Smooth muscle cell (in vitro differentiated cells): ENCODE measurements around the gene CENPW. TPM values are rescaled to one million over a fixed set of nuclear protein-coding genes. Genes with fewer than 3 reads are reported as not detected.

ENCODE experiments used
- DNase-seq: peaks from one replicate; lab custom pipeline; 2025; ENCODE audit not compliant: unreplicated experiment; lab: John Stamatoyannopoulos, UW
- H2AFZ ChIP-seq: fragments of 200-600 bp; sonication (generic); 2 replicates; pipeline ENCODE4 v1.6.0; 2016; ENCODE audit warnings: antibody characterized with exemption, low read depth, mild to moderate bottlenecking
- H3F3A ChIP-seq: fragments of 200-600 bp; sonication (generic); 2 replicates; pipeline ENCODE4 v1.6.0; 2017; ENCODE audit warnings: antibody characterized with exemption, low read depth
- H3K27ac ChIP-seq: fragments of 200-600 bp; sonication (generic); 2 replicates; pipeline ENCODE4 v1.5.1; 2016; ENCODE audit warnings: low read depth, mild to moderate bottlenecking
- H3K27me3 ChIP-seq: fragments of 200-600 bp; sonication (generic); 2 replicates; pipeline ENCODE4 v1.6.1; 2016; ENCODE audit warnings: low read depth, mild to moderate bottlenecking
- H3K36me3 ChIP-seq: fragments of 200-600 bp; sonication (generic); 2 replicates; pipeline ENCODE4 v1.5.1; 2016; ENCODE audit warnings: low read depth
- H3K4me1 ChIP-seq: fragments of 200-600 bp; sonication (generic); 2 replicates; pipeline ENCODE4 v1.5.1; 2016; ENCODE audit warnings: low read depth
- H3K4me2 ChIP-seq: fragments of 200-600 bp; sonication (generic); 2 replicates; pipeline ENCODE4 v1.6.0; 2016; ENCODE audit warnings: mild to moderate bottlenecking
- H3K4me3 ChIP-seq: fragments of 200-600 bp; sonication (generic); 2 replicates; pipeline ENCODE4 v1.5.1; 2016; ENCODE audit warnings: mild to moderate bottlenecking
- H3K79me2 ChIP-seq: fragments of 200-600 bp; sonication (generic); 2 replicates; pipeline ENCODE4 v1.6.0; 2016; ENCODE audit warnings: low read depth, mild to moderate bottlenecking
- H3K9ac ChIP-seq: fragments of 200-600 bp; sonication (generic); 2 replicates; pipeline ENCODE4 v1.6.0; 2016; ENCODE audit warnings: low read depth
- H3K9me3 ChIP-seq: fragments of 200-600 bp; sonication (generic); replicated peaks from 2 replicates; pipeline ENCODE4 v1.5.1; 2016; ENCODE audit warnings: low read depth
- H4K20me1 ChIP-seq: fragments of 200-600 bp; sonication (generic); 2 replicates; pipeline ENCODE4 v1.6.0; 2016; ENCODE audit warnings: low read depth
- CTCF ChIP-seq: fragments of 200-600 bp; sonication (generic); IDR thresholded peaks from 2 replicates; pipeline ENCODE4 v1.5.1; 2017; ENCODE audit warnings: borderline replicate concordance, mild to moderate bottlenecking, antibody characterized with exemption; ENCODE audit not compliant: insufficient read depth, poor library complexity, severe bottlenecking
- WGBS: methylation state at CpG from one replicate; pipeline ENCODE4 v1.1.7; 2016; ENCODE audit warnings: low lambda C conversion rate; 5-methylcytosine and 5-hydroxymethylcytosine counted together
- polyA plus RNA-seq: library from polyadenylated mRNA; unstranded; fragments of >200 nt; fragmentation: Nextera tagmentation; extraction: Ambion mirVana; gene quantifications from 2 replicates; pipeline ENCODE4 v1.2.1, GENCODE V29; 2016
- total RNA-seq: library from RNA; depleted of rRNA; stranded (reverse); fragments of >200 nt; gene quantifications from 2 replicates; pipeline ENCODE4 v1.2.3, GENCODE V29; 2014

The CENPW gene
- total and polyA plus RNA-seq, 2 experiments from 2014 or later, result 10.9 to 42.7 TPM

DNA sequence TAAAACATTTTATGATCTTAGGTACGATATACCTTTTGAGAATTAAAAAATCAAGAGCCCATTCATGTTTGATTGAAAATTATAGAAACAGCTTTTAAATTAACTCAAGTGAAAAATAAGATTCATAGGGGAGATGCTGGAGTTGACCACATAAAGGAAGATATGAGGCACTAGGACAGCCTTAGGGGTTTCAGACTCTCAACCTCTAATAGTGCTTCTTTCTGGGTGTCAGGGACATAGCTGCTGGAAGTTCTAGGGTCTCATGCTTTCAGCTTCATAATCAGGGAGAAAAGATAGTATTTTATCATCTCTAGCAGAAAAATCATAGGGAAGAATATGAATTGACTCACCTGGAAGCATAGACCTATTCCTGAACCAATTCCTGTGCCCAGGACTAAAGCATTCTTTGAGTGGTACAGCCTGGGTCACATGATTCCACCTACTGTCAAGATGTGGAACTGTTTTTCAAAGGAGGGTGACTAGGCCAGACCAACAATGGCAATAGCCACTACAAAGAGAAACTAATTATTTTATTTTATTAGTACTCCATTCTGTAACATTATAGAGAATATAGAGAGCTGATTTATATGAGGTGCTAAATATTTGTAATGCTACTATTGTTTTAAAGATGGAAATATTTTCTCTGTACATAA is 27.8 kb upstream of the CENPW start:
- WGBS, result 97% methylated on average over 1 of the region's 1 CpG
- no peaks in the 10 kb centered on the region for H4K20me1 ChIP-seq
- H3K9ac ChIP-seq, result no peak overlapping the region
- no peak overlapping the region for H2AFZ ChIP-seq
- no peaks in the 10 kb centered on the region for H3K4me1 ChIP-seq
- no peak overlapping the region for H3K27ac ChIP-seq
- no peak overlapping the region for H3K4me3 ChIP-seq
- no peak for DNase-seq
- no peaks in the 10 kb centered on the region for H3K9me3 ChIP-seq
- H3K4me2 ChIP-seq, result no peak overlapping the region
- H3F3A ChIP-seq, result no peaks in the 10 kb centered on the region
- H3K27me3 ChIP-seq, result no peaks in the 10 kb centered on the region
- no peaks in the 10 kb centered on the region for H3K36me3 ChIP-seq
- no peaks in the 10 kb centered on the region for H3K79me2 ChIP-seq
- TF ChIP-seq CTCF, result no peak

DNA sequence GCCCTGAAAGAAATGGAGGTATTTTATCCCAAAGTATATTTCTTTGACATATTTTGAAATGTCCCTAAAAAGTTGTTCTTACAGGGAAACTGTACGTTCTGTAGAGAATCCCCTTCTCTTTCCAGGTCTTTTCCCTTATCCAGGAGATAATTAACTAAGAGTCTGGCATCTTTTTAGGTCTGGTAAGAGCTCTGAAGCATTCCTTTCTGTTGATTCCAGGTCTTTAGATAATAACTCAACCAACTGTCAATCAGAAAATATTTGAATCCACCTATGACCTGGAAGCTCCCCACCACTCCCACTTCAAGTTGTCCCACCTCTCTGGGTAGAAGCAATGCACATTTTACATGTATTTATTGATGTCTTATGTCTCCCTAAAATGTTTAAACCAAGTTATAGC is 26.0 kb upstream of the CENPW start:
- Histone ChIP-seq H3K4me2 (no peak overlapping the region), H3K4me3 (no peak overlapping the region), H3K9ac (no peak overlapping the region), H3K36me3 (no peaks in the 10 kb centered on the region), H3K9me3 (no peaks in the 10 kb centered on the region), H3K27ac (no peak overlapping the region), H3F3A (no peaks in the 10 kb centered on the region), H4K20me1 (no peaks in the 10 kb centered on the region), H2AFZ (no peak overlapping the region), H3K4me1 (no peaks in the 10 kb centered on the region), H3K79me2 (no peaks in the 10 kb centered on the region), H3K27me3 (no peaks in the 10 kb centered on the region)
- WGBS, result 78% methylated on average over 1 of the region's 1 CpG
- no peak for TF ChIP-seq CTCF
- DNase-seq, result no peak

- Histone ChIP-seq H3K36me3 (no peaks in the 10 kb centered on the region), H3K79me2 (no peaks in the 10 kb centered on the region), H2AFZ (no peak overlapping the region), H3K4me3 (no peak overlapping the region), H3K9ac (no peak overlapping the region), H3K27ac (no peak overlapping the region), H3F3A (no peaks in the 10 kb centered on the region), H4K20me1 (no peaks in the 10 kb centered on the region), H3K4me2 (no peak overlapping the region), H3K4me1 (no peaks in the 10 kb centered on the region), H3K9me3 (no peaks in the 10 kb centered on the region), H3K27me3 (no peaks in the 10 kb centered on the region)
- 95% methylated on average over 1 of the region's 1 CpG for WGBS
- no peak for DNase-seq
- TF ChIP-seq CTCF, result no peak
These were observed 21.1 kb upstream of the CENPW start for GRCh38 chr6:126318797-126319196.

DNA sequence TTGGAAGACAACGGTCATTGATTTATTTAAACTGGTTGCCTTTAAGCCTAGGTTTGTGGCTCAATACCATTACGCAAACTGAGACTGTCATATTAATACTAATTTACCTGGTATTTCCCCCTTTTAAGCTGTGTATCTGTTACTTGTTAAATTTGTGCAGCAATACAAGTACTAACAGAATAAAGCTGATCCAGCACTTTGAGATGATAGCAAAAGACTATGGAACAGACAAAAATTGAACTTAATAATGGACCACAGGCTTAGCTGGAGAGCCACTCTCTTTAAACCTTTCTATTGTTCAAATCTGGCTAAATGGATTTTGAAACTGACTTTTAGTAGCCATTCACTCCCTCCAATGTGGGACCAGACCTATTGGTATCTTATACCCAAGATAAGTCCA is 6.2 kb upstream of the CENPW start:
- H3K27me3 ChIP-seq, result no peaks in the 10 kb centered on the region

More for the DNA sequence above, 6.2 kb upstream of the CENPW start:
- no peaks in the 10 kb centered on the region for H3K4me1 ChIP-seq
- H3K4me2 ChIP-seq, result no peak overlapping the region
- H4K20me1 ChIP-seq, result no peaks in the 10 kb centered on the region
- DNase-seq, result no peak
- H3K9me3 ChIP-seq, result no peaks in the 10 kb centered on the region
- TF ChIP-seq CTCF, result no peak
- WGBS, result 99% methylated on average over 2 of the region's 2 CpGs
- H2AFZ ChIP-seq, result no peak overlapping the region
- H3F3A ChIP-seq, result no peaks in the 10 kb centered on the region
- no peaks in the 10 kb centered on the region for H3K79me2 ChIP-seq
- no peak overlapping the region for H3K9ac ChIP-seq
- H3K36me3 ChIP-seq, result no peaks in the 10 kb centered on the region
- no peak overlapping the region for H3K4me3 ChIP-seq
- H3K27ac ChIP-seq, result no peak overlapping the region
